Stimulated activated naive CD8-positive, alpha-beta T cell treated with anti-CD3 and anti-CD28 coated beads, Interleukin-15, amount 100 ng/mL, for 72 hours (primary cell): Measurements from ENCODE around the gene GRIN3A.

ENCODE experiments used
- ATAC-seq: fragments of 150-1000 bp; cut with Tn5 transposase; 2 replicates; pipeline ENCODE4 v1.10.0; 2021; ENCODE audit warnings: mild to moderate bottlenecking, moderate library complexity
- DNase-seq, 2 donors: peaks; one replicate each; pipeline ENCODE4 v3.0.0; 2021 to 2022
- H3K27ac Mint-ChIP-seq, 2 donors: one replicate each; pipeline ENCODE4 v1.8.0; 2022; ENCODE audit warnings: mild to moderate bottlenecking in 2 of 2, mixed read lengths in 2 of 2, moderate library complexity in 2 of 2
- H3K27me3 Mint-ChIP-seq: one replicate; pipeline ENCODE4 v1.8.0; 2022; ENCODE audit warnings: mixed read lengths
- H3K4me1 Mint-ChIP-seq: one replicate; pipeline ENCODE4 v1.8.0; 2022; ENCODE audit warnings: mild to moderate bottlenecking, mixed read lengths
- H3K4me3 Mint-ChIP-seq, 2 donors: one replicate each; pipeline ENCODE4 v1.8.0; 2022; ENCODE audit warnings: mild to moderate bottlenecking in 2 of 2, mixed read lengths in 2 of 2, moderate library complexity in 1 of 2
- H3K9me3 Mint-ChIP-seq, 2 donors: one replicate each; pipeline ENCODE4 v1.8.0; 2022; ENCODE audit warnings: mixed read lengths in 2 of 2

The GRIN3A gene

GRCh38 chr9:101543098-101543735, 195.2 kb downstream of the GRIN3A start:
- no peaks in the 10 kb centered on the region for H3K4me1 Mint-ChIP-seq

GRCh38 chr9:101540069-101540468, 198.4 kb downstream of the GRIN3A start:
- ATAC-seq (no peak), DNase-seq (no peak)
- Mint-ChIP-seq H3K9me3 (no peaks in the 10 kb centered on the region), H3K27me3 (no peaks in the 10 kb centered on the region), H3K27ac (no peak overlapping the region), H3K4me1 (peaks cover 6% of the 10 kb centered on the region), H3K4me3 (no peak overlapping the region)

More at GRCh38 chr9:101543098-101543735, 195.2 kb downstream of the GRIN3A start:
- ATAC-seq (no peak), DNase-seq (no peak)
- Mint-ChIP-seq H3K4me3 (no peak overlapping the region), H3K27me3 (no peaks in the 10 kb centered on the region), H3K27ac (no peak overlapping the region), H3K9me3 (no peaks in the 10 kb centered on the region)

- ATAC-seq (no peak), DNase-seq (no peak)
- peaks cover 7% of the 10 kb centered on the region for H3K4me1 Mint-ChIP-seq
- H3K9me3 Mint-ChIP-seq = no peaks in the 10 kb centered on the region
- no peaks in the 10 kb centered on the region for H3K27me3 Mint-ChIP-seq
- no peak overlapping the region for H3K27ac Mint-ChIP-seq
- no peak overlapping the region for H3K4me3 Mint-ChIP-seq
These were observed 201.5 kb downstream of the GRIN3A start for GRCh38 chr9:101536938-101537337.

GRCh38 chr9:101536351-101536750, 202.1 kb downstream of the GRIN3A start:
- Mint-ChIP-seq H3K4me1 (peaks cover 7% of the 10 kb centered on the region), H3K27ac (no peak overlapping the region), H3K27me3 (no peaks in the 10 kb centered on the region), H3K9me3 (no peaks in the 10 kb centered on the region), H3K4me3 (peak overlapping the region in 1 of 2 donors; percentile 44)
- DNase-seq (no peak), ATAC-seq (no peak)

GRCh38 chr9:101533334-101534204, 204.9 kb downstream of the GRIN3A start, which contains the start of gene RNF20:
Gene RNF20, plus strand, starts transcription at chr9:101533853. Its CDS starts 1,571 bp downstream, at chr9:101535424.
- ATAC-seq = peak; percentile 96
- H3K9me3 Mint-ChIP-seq = no peaks in the 10 kb centered on the region
- H3K27ac Mint-ChIP-seq = peak within 1 kb of the TSS; percentile 98 to 100
- DNase-seq = peak; percentile 96 to 98
- peaks cover 8% of the 10 kb centered on the region for H3K27me3 Mint-ChIP-seq
- peak within 1 kb of the TSS; percentile 89 to 99 for H3K4me3 Mint-ChIP-seq
- peaks cover 14% of the 10 kb centered on the region for H3K4me1 Mint-ChIP-seq

GRCh38 chr9:101530076-101530711, 208.3 kb downstream of the GRIN3A start:
- no peak overlapping the region for H3K4me3 Mint-ChIP-seq
- no peaks in the 10 kb centered on the region for H3K9me3 Mint-ChIP-seq
- peaks cover 15% of the 10 kb centered on the region for H3K27me3 Mint-ChIP-seq

GRCh38 chr9:101528015-101528414, 210.4 kb downstream of the GRIN3A start:
- ATAC-seq (no peak), DNase-seq (no peak)
- H3K27me3 Mint-ChIP-seq = peaks cover 37% of the 10 kb centered on the region
- H3K27ac Mint-ChIP-seq = no peak overlapping the region
- H3K9me3 Mint-ChIP-seq = no peaks in the 10 kb centered on the region
- H3K4me1 Mint-ChIP-seq = peaks cover 7% of the 10 kb centered on the region
- no peak overlapping the region for H3K4me3 Mint-ChIP-seq

More at GRCh38 chr9:101530076-101530711, 208.3 kb downstream of the GRIN3A start:
- Mint-ChIP-seq H3K27ac (no peak overlapping the region), H3K4me1 (peaks cover 9% of the 10 kb centered on the region)
- ATAC-seq = peak; percentile 59
- peak; percentile 70 to 80 for DNase-seq

GRCh38 chr9:101527066-101527465, 211.4 kb downstream of the GRIN3A start:
- H3K27ac Mint-ChIP-seq = no peak overlapping the region
- H3K9me3 Mint-ChIP-seq = no peaks in the 10 kb centered on the region
- DNase-seq = no peak
- H3K4me1 Mint-ChIP-seq = peaks cover 7% of the 10 kb centered on the region
- peaks cover 44% of the 10 kb centered on the region for H3K27me3 Mint-ChIP-seq
- no peak overlapping the region for H3K4me3 Mint-ChIP-seq
- no peak for ATAC-seq

GRCh38 chr9:101524371-101524770, 214.1 kb downstream of the GRIN3A start:
- ATAC-seq = no peak
- Mint-ChIP-seq H3K4me1 (peaks cover 2% of the 10 kb centered on the region), H3K27me3 (peaks cover 61% of the 10 kb centered on the region), H3K27ac (no peak overlapping the region), H3K4me3 (no peak overlapping the region), H3K9me3 (no peaks in the 10 kb centered on the region)
- no peak for DNase-seq
